CD4-positive, CD25-positive, alpha-beta regulatory T cell (primary cell): ENCODE data around the gene LAMB4. TPM values are rescaled to one million over a fixed set of nuclear protein-coding genes. Genes with fewer than 3 reads are reported as not detected.

Experiments used
- ATAC-seq, 2 donors: fragments of 150-1000 bp; cut with Tn5 transposase; one replicate each; pipeline ENCODE4 v1.10.0; 2021; ENCODE audit warnings: low read depth in 2 of 2, moderate number of reproducible peaks in 2 of 2, moderate library complexity in 1 of 2
- DNase-seq, 3 donors: peaks; one replicate each; pipeline versions ENCODE4 v3.0.0 to v3.0.0-alpha.2; 2012 to 2022; ENCODE audit warnings: mixed read lengths in 1 of 3
- H3K27ac ChIP-seq: one replicate; pipeline ENCODE4 v1.7.0; 2013; ENCODE audit warnings: mild to moderate bottlenecking, low read length; ENCODE audit not compliant: insufficient read depth, poor library complexity, severe bottlenecking
- H3K27me3 ChIP-seq: one replicate; pipeline ENCODE4 v1.7.0; 2013; ENCODE audit warnings: low read length; ENCODE audit not compliant: control insufficient read depth, insufficient read depth
- H3K36me3 ChIP-seq: one replicate; pipeline ENCODE4 v1.7.0; 2013; ENCODE audit warnings: mild to moderate bottlenecking, low read length, moderate library complexity; ENCODE audit not compliant: control insufficient read depth, insufficient read depth
- H3K4me1 ChIP-seq: 2 replicates; pipeline ENCODE4 v1.7.0; 2013; ENCODE audit warnings: mild to moderate bottlenecking, low read length; ENCODE audit not compliant: insufficient read depth, control insufficient read depth, poor library complexity, severe bottlenecking
- H3K4me3 ChIP-seq: one replicate; pipeline ENCODE4 v1.7.0; 2013; ENCODE audit warnings: low read depth, mild to moderate bottlenecking, low read length, moderate library complexity
- H3K9me3 ChIP-seq, 2 experiments: 1 replicate in 1 of 2; 2 replicates in 1 of 2; pipeline ENCODE4 v1.7.0; 2013; ENCODE audit warnings: low read length in 2 of 2, mild to moderate bottlenecking in 1 of 2, moderate library complexity in 1 of 2; ENCODE audit not compliant: control insufficient read depth in 2 of 2
- H3K27ac Mint-ChIP-seq, 3 donors: one replicate each; pipeline ENCODE4 v1.8.0; 2020 to 2022; ENCODE audit warnings: mild to moderate bottlenecking in 3 of 3, mixed read lengths in 3 of 3, moderate library complexity in 2 of 3
- H3K27me3 Mint-ChIP-seq: one replicate; pipeline ENCODE4 v1.8.0; 2022; ENCODE audit warnings: mild to moderate bottlenecking, mixed read lengths
- H3K36me3 Mint-ChIP-seq: one replicate; pipeline ENCODE4 v1.8.0; 2020; ENCODE audit warnings: mixed read lengths
- H3K4me1 Mint-ChIP-seq, 4 donors: one replicate each; pipeline ENCODE4 v1.8.0; 2020 to 2022; ENCODE audit warnings: mixed read lengths in 4 of 4, mild to moderate bottlenecking in 1 of 4
- H3K4me3 Mint-ChIP-seq, 4 donors: one replicate each; pipeline ENCODE4 v1.8.0; 2020 to 2022; ENCODE audit warnings: mild to moderate bottlenecking in 4 of 4, mixed read lengths in 4 of 4, moderate library complexity in 3 of 4
- H3K9me3 Mint-ChIP-seq, 7 donors: one replicate each; pipeline ENCODE4 v1.8.0; 2020 to 2022; ENCODE audit warnings: mixed read lengths in 7 of 7, mild to moderate bottlenecking in 3 of 7, moderate library complexity in 2 of 7
- polyA plus RNA-seq, 4 donors: library from polyadenylated mRNA; unstranded; fragments of 300-500 nt; fragmentation: Illumina TruSeq; gene quantifications; one replicate each; pipeline ENCODE4 v1.2.3, GENCODE V29; 2021
- total RNA-seq: library from RNA; stranded (reverse); gene quantifications from one replicate; pipeline ENCODE4 v1.2.3, GENCODE V29; 2022

LAMB4 gene
- total and polyA plus RNA-seq, 5 donors from 2014 or later: not detected

DNA sequence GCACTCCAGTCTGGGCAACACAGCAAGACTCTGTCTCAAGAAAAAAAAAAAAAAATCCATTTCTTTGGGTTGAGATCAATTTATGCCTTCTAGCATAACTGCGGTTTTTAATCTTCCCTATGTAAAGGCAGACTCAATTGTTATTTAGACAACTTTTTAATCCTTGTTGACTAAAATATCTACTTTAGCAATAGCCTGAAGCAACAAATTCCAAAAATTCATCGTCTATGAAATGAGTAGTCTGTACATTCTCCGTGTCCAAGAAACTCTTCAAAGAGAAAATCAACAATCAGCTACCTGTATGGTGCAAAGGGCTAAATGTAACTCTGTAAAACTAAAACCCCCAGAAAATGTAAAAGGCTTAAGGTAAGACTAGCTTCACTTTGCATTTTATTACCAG lies 150.0 kb downstream of the LAMB4 start:
- peaks cover 24% of the 10 kb centered on the region for H3K27me3 Mint-ChIP-seq
- Histone ChIP-seq H3K36me3 (no peaks in the 10 kb centered on the region), H3K4me3 (no peak overlapping the region), H3K27me3 (no peaks in the 10 kb centered on the region), H3K27ac (no peak overlapping the region), H3K9me3 (no peaks in the 10 kb centered on the region), H3K4me1 (no peaks in the 10 kb centered on the region)
- no peak for DNase-seq
- peaks cover 0 to 2% (median 0%) of the 10 kb centered on the region in 7 donors for H3K9me3 Mint-ChIP-seq
- no peaks in the 10 kb centered on the region for H3K4me1 Mint-ChIP-seq
- no peaks in the 10 kb centered on the region for H3K36me3 Mint-ChIP-seq
- H3K27ac Mint-ChIP-seq: no peak overlapping the region
- no peak for ATAC-seq
- H3K4me3 Mint-ChIP-seq: no peak overlapping the region

DNA sequence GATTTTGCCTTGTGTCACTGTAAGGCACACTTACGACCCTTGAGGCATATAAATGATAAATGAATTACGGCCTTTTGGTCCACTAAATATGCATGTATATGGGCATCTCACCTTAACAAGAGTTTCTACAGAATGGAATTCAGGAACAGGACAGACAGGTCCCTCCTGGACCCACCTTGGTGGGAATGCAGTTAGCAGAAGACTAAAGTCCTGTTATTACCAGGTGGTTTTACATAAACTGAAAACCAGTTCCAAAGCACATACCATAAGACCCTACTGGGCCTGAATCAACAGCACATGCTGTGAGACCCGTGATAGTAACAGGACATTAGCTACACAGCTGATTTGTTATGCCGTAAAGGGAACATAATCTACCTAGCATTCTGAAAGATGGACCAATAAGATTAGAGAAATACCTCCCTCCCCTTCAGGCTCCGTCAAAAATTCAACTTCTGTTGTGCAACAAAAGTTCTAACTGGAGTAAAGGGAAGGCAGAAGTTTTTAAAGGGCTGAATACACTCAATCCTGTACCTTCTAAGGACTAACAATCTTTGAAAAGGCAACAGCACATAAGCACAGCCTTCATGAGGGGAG lies 151.2 kb downstream of the LAMB4 start:
- no peak for DNase-seq
- no peaks in the 10 kb centered on the region for H3K4me1 Mint-ChIP-seq
- Histone ChIP-seq H3K27me3 (peaks cover 2% of the 10 kb centered on the region), H3K4me3 (no peak overlapping the region), H3K36me3 (no peaks in the 10 kb centered on the region), H3K27ac (no peak overlapping the region), H3K4me1 (no peaks in the 10 kb centered on the region), H3K9me3 (no peaks in the 10 kb centered on the region)
- no peak overlapping the region for H3K27ac Mint-ChIP-seq
- no peak for ATAC-seq
- H3K4me3 Mint-ChIP-seq: no peak overlapping the region
- peaks cover 24% of the 10 kb centered on the region for H3K27me3 Mint-ChIP-seq
- no peaks in the 10 kb centered on the region for H3K36me3 Mint-ChIP-seq
- H3K9me3 Mint-ChIP-seq: peaks cover 0 to 2% (median 0%) of the 10 kb centered on the region in 7 donors

DNA sequence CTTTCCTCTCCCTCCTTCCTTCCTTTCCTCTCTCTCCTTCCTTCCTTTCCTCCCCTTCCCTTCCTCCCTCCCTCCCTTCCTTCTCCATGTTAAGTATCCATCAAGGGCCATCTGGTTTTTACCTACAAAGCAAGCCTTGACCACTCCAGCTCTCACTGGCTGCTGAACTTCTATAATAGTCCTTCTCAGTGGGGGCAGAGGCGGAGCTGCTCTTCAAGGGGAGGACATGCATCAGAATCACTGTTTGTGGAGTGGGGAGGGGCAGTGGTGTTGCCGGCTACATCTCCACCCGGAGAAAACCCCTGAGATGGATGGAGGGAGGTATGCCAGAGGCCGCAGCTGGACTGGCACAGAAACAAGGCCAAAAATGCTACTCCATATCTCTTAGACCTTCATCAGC lies 153.1 kb downstream of the LAMB4 start:
- H3K36me3 Mint-ChIP-seq: no peaks in the 10 kb centered on the region
- H3K27me3 Mint-ChIP-seq: peaks cover 17% of the 10 kb centered on the region
- Histone ChIP-seq H3K9me3 (no peaks in the 10 kb centered on the region), H3K27ac (no peak overlapping the region), H3K4me1 (no peaks in the 10 kb centered on the region), H3K27me3 (peaks cover 2% of the 10 kb centered on the region), H3K4me3 (no peak overlapping the region), H3K36me3 (no peaks in the 10 kb centered on the region)
- peaks cover 0 to 2% (median 0%) of the 10 kb centered on the region in 7 donors for H3K9me3 Mint-ChIP-seq
- peak overlapping the region in 1 of 4 donors; percentile 8 for H3K4me3 Mint-ChIP-seq
- ATAC-seq: no peak
- DNase-seq: no peak
- H3K4me1 Mint-ChIP-seq: no peaks in the 10 kb centered on the region
- H3K27ac Mint-ChIP-seq: no peak overlapping the region

DNA sequence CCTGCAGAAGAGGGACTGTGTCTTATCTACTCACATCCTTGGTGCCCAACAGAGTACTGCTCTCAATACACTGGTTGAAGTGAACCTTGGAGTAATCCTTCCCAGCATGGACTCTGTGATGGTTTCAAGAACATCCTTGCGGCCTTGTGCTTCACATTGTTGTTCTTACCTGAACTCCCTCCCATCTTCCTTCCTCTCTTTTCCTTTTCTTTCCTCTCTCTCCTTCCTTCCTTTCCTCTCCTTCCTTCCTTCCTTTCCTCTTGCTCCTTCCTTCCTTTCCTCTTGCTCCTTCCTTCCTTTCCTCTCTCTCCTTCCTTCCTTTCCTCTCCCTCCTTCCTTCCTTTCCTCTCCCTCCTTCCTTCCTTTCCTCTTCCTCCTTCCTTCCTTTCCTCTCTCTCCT lies 153.5 kb downstream of the LAMB4 start:
- ATAC-seq (no peak), DNase-seq (no peak)
- no peaks in the 10 kb centered on the region for H3K9me3 ChIP-seq
- Mint-ChIP-seq H3K27me3 (peaks cover 15% of the 10 kb centered on the region), H3K9me3 (peaks cover 0 to 2% (median 0%) of the 10 kb centered on the region in 7 donors), H3K4me3 (no peak overlapping the region), H3K27ac (no peak overlapping the region), H3K4me1 (no peaks in the 10 kb centered on the region), H3K36me3 (no peaks in the 10 kb centered on the region)
- no peaks in the 10 kb centered on the region for H3K36me3 ChIP-seq
- no peak overlapping the region for H3K27ac ChIP-seq
- no peak overlapping the region for H3K4me3 ChIP-seq
- H3K4me1 ChIP-seq: no peaks in the 10 kb centered on the region
- peaks cover 2% of the 10 kb centered on the region for H3K27me3 ChIP-seq

DNA sequence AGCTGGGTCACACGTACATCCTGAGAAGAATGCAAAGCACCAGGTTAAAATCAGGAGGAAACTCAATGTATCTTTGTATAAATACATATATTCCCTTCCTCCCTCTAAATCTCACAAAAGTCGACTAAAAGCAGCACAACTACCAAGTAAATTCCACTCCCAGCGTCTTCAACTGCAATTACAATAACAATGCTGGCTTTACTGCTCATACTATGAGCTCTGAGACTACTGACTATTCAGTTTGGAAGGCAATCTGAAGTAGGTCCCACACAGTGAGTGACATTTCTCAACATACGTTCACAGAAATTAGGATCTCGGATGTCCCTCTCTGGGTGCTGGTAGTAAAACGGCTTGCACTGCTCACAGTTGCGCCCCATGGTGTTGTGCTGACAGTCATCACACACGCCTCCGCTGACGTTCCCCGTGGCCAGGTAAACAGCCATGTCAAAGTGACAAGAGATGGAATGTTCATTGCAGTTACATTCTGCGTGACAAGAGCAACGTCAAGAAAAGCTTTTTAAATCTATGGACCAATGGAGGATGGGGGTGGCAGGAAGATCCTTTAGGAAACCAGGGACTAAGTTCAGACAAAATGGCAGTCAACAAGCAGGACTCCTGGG lies 154.7 kb downstream of the LAMB4 start:
- Mint-ChIP-seq H3K27me3 (peaks cover 12% of the 10 kb centered on the region), H3K27ac (no peak overlapping the region), H3K4me1 (no peaks in the 10 kb centered on the region), H3K4me3 (no peak overlapping the region), H3K36me3 (no peaks in the 10 kb centered on the region), H3K9me3 (peaks cover 0 to 2% (median 0%) of the 10 kb centered on the region in 7 donors)
- H3K4me3 ChIP-seq: no peak overlapping the region
- H3K36me3 ChIP-seq: no peaks in the 10 kb centered on the region
- H3K4me1 ChIP-seq: no peaks in the 10 kb centered on the region
- no peaks in the 10 kb centered on the region for H3K9me3 ChIP-seq
- no peak for ATAC-seq
- no peak for DNase-seq
- H3K27me3 ChIP-seq: peaks cover 2% of the 10 kb centered on the region
- H3K27ac ChIP-seq: no peak overlapping the region

DNA sequence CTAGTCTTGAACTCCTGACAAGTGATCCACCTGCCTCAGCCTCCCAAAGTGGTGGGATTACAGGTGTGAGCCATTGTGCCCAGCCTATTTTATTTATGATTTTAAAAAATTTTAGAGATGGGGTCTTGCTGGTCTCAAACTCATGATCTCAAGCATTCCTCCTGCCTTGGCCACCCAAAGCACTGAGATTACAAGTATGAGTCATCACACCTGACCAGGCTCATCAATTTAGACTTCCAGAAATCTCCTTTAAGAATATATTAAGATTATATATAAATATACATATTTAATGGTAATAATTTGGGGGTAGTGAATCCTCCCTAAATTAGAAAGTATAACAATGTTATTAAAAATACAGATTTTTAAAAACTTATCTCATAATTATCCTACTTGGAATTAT lies 156.3 kb downstream of the LAMB4 start:
- ATAC-seq (no peak), DNase-seq (no peak)
- Histone ChIP-seq H3K36me3 (no peaks in the 10 kb centered on the region), H3K27ac (no peak overlapping the region), H3K4me1 (no peaks in the 10 kb centered on the region), H3K9me3 (no peaks in the 10 kb centered on the region), H3K27me3 (peaks cover 4% of the 10 kb centered on the region), H3K4me3 (no peak overlapping the region)
- Mint-ChIP-seq H3K9me3 (peaks cover 0 to 2% (median 0%) of the 10 kb centered on the region in 7 donors), H3K4me1 (no peaks in the 10 kb centered on the region), H3K4me3 (no peak overlapping the region), H3K36me3 (no peaks in the 10 kb centered on the region), H3K27ac (no peak overlapping the region), H3K27me3 (peaks cover 10% of the 10 kb centered on the region)

Other genes with a start within 250 kb of the LAMB4 start
- gene DLD, start 239.2 kb downstream of the LAMB4 start, total RNA-seq: 66.7 TPM
- gene DLD, start 239.2 kb downstream of the LAMB4 start, polyA plus RNA-seq: 10 to 100 TPM; 44.3 to 81.8 (median 49.9) TPM
- 0.52 TPM for gene LAMB1, start 127.2 kb downstream of the LAMB4 start, total RNA-seq
- under 1 TPM in 3 of 4 donors, not detected in 1; 0.24 to 0.82 (median 0.73) TPM for gene LAMB1, start 127.2 kb downstream of the LAMB4 start, polyA plus RNA-seq